Hindlimb muscle (tissue), 1 donor: ENCODE measurements around the gene YIPF2. TPM values are rescaled to one million over a fixed set of nuclear protein-coding genes. Genes with fewer than 3 reads are reported as not detected.

ENCODE experiments used
- DNase-seq: peaks from one replicate; pipeline ENCODE4 v3.0.0-alpha.2; 2013
- polyA plus RNA-seq: library from polyadenylated mRNA; unstranded; fragments of 120-200 nt; gene quantifications from one replicate; pipeline ENCODE4 v1.2.1, GENCODE V29; 2013; ENCODE audit not compliant: insufficient read length

Gene YIPF2
- polyA plus RNA-seq, 1 donor, result 28.6 TPM

DNA sequence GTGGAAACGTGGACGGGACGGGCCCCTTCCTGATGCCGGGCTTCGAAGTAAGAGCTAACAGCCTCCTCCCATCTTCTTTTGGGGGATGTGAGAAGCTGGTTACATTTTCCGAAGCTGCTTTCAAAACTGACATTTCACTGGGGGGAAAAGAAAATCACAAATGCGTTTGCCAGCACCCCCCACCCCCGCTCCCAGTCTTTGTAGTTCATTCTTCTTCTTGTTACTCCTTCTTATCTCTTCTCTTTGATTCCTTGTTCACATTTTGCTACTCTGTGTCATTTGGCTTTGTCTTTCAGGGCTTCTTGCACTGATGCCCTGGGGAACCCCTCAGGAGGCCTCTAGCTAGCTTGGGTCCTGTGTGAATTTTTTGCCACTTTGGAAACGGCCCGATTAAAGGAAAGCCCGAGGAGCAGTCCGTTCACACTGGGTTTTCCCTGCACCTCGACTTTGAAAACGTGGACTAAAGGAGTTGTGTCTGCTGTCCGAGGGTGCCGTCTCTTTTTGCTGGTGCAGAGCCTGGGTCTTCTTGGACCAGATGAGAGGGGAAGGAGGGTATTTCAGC lies 55.8 kb downstream of the YIPF2 start:
- DNase-seq, result no peak

Other genes with a start within 250 kb of the YIPF2 start
- gene QTRT1, start 227.2 kb downstream of the YIPF2 start, polyA plus RNA-seq, result 36.8 TPM
- gene DNM2, start 210.6 kb downstream of the YIPF2 start, polyA plus RNA-seq, result 87.4 TPM
- 41.7 TPM for gene TMED1, start 92.4 kb downstream of the YIPF2 start, polyA plus RNA-seq
- gene C19orf38, start 80.2 kb downstream of the YIPF2 start, polyA plus RNA-seq, result 3.7 TPM
- 75.2 TPM for gene CARM1, start 57.1 kb downstream of the YIPF2 start, polyA plus RNA-seq
- 19.0 TPM for gene TIMM29, start 172 bp upstream of the YIPF2 start, polyA plus RNA-seq
- 107 TPM for gene SMARCA4, start 32.4 kb upstream of the YIPF2 start, polyA plus RNA-seq
- 20.4 TPM for gene LDLR, start 160.8 kb upstream of the YIPF2 start, polyA plus RNA-seq
- 10.2 TPM for gene SPC24, start 227.1 kb upstream of the YIPF2 start, polyA plus RNA-seq